Left lung (tissue), 10 donors: Measurements from ENCODE around the gene TMEM61. TPM values are rescaled to one million over a fixed set of nuclear protein-coding genes. Genes with fewer than 3 reads are reported as not detected.
A peak's percentile ranks its signal among the peaks of the same experiment; 100 is the strongest.

Experiments used
- ATAC-seq: fragments of 200-7000 bp; cut with Tn5 transposase; one replicate; pipeline ENCODE4 v1.9.1; 2020; ENCODE audit warnings: moderate library complexity
- DNase-seq, 4 donors: peaks; one replicate each; pipeline ENCODE4 v3.0.0-alpha.2; 2013 to 2020
- H3K27ac ChIP-seq, 2 donors: fragments of 200-600 bp; sonication (generic) in 1 of 2; one replicate each; pipeline versions ENCODE4 v1.5.0 to v1.8.0; 2020 to 2021
- H3K27me3 ChIP-seq, 2 donors: fragments of 200-600 bp; sonication (generic) in 1 of 2; one replicate each; pipeline versions ENCODE4 v1.5.0 to v1.8.0; 2020 to 2021
- H3K36me3 ChIP-seq, 2 donors: fragments of 200-600 bp; sonication (generic) in 1 of 2; one replicate each; pipeline versions ENCODE4 v1.5.0 to v1.8.0; 2020 to 2021
- H3K4me1 ChIP-seq, 2 donors: fragments of 200-600 bp; one replicate each; pipeline ENCODE4 v1.8.0; 2021
- H3K4me3 ChIP-seq, 2 donors: fragments of 200-600 bp; sonication (generic) in 1 of 2; one replicate each; pipeline versions ENCODE4 v1.5.0 to v1.8.0; 2020 to 2021; ENCODE audit warnings: mild to moderate bottlenecking in 1 of 2
- H3K9me3 ChIP-seq, 2 donors: fragments of 200-600 bp; sonication (generic) in 1 of 2; one replicate each; pipeline versions ENCODE4 v1.5.0 to v1.8.0; 2020 to 2021
- intact Hi-C, 2 donors: fragments of 100-400 bp; cut with DNase I; formaldehyde crosslinking; loops; one replicate each; pipeline versions ENCODE4 v1.11.2 to v1.14.2; 2022
- polyA plus RNA-seq, 6 donors: library from polyadenylated mRNA; unstranded; fragments of 120-200 nt; gene quantifications; one replicate each; pipeline ENCODE4 v1.2.1, GENCODE V29; 2013; ENCODE audit not compliant: insufficient read length in 6 of 6
- total RNA-seq, 2 donors: library from RNA; stranded (reverse); fragmentation: NEBNext Ultra II Directional; extraction: Animal tissue kit (Norgen Biotek cat#: 25700); gene quantifications; one replicate each; pipeline ENCODE4 v1.2.1, GENCODE V29; 2021
- TF ChIP-seq, protein P1 (sequence below), 2 donors: fragments of 200-600 bp; sonication (generic) in 1 of 2; IDR thresholded peaks; one replicate each; pipeline versions ENCODE4 v1.5.0 to v1.8.0; 2021; ENCODE audit warnings: antibody characterized with exemption in 2 of 2
- donor health status: DM: no; HTN: yes; CAD: no.
- donor health status: DM: no; HTN: no; CAD: no.

The TMEM61 gene
- total and polyA plus RNA-seq, 8 donors, result 0.20 to 1.6 (median 0.28) TPM

DNA sequence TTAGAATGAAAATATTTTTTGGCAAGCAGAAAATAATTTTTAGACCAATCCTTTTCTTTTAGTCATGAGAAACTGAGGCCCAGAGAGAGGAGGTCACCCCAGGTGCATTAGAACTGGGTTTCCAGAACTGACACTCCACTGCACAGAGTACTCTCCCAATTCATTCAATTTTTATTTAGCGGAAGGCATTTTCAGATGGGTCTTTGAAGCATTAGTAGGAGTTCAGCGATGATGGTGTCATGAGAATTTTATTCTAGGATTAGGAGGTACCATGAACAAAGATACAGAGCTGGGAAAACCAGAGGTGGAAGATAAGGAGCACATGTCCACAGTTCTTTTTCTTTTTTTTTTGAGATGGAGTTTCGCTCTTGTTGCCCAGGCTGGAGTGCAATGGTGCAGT lies 61.2 kb downstream of the TMEM61 start:
- ATAC-seq (no peak), DNase-seq (no peak)
- H3K27ac ChIP-seq, result no peak overlapping the region
- no peaks in the 10 kb centered on the region for H3K36me3 ChIP-seq
- H3K9me3 ChIP-seq, result no peaks in the 10 kb centered on the region
- TF ChIP-seq, protein P1, sequence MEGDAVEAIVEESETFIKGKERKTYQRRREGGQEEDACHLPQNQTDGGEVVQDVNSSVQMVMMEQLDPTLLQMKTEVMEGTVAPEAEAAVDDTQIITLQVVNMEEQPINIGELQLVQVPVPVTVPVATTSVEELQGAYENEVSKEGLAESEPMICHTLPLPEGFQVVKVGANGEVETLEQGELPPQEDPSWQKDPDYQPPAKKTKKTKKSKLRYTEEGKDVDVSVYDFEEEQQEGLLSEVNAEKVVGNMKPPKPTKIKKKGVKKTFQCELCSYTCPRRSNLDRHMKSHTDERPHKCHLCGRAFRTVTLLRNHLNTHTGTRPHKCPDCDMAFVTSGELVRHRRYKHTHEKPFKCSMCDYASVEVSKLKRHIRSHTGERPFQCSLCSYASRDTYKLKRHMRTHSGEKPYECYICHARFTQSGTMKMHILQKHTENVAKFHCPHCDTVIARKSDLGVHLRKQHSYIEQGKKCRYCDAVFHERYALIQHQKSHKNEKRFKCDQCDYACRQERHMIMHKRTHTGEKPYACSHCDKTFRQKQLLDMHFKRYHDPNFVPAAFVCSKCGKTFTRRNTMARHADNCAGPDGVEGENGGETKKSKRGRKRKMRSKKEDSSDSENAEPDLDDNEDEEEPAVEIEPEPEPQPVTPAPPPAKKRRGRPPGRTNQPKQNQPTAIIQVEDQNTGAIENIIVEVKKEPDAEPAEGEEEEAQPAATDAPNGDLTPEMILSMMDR (IDR thresholded peaks at IDR 0.05), result no peak
- H3K4me3 ChIP-seq, result peak overlapping the region in 1 of 2 donors; percentile 50
- peaks cover 17 to 59% of the 10 kb centered on the region in 2 donors for H3K27me3 ChIP-seq
- H3K4me1 ChIP-seq, result peaks cover 0 to 32% of the 10 kb centered on the region in 2 donors
- intact Hi-C loops, result no loop called here

Other genes starting within 250 kb of the TMEM61 start
- gene PARS2, start 216.1 kb upstream of the TMEM61 start, total RNA-seq, result 1 to 10 TPM; 3.9 to 4.4 TPM
- gene PARS2, start 216.1 kb upstream of the TMEM61 start, polyA plus RNA-seq, result 1 to 10 TPM; 5.1 to 6.1 (median 5.5) TPM
- 1 to 10 TPM; 4.8 to 7.7 TPM for gene TTC22, start 179.3 kb upstream of the TMEM61 start, total RNA-seq
- 1 to 10 TPM; 2.9 to 5.1 (median 3.9) TPM for gene TTC22, start 179.3 kb upstream of the TMEM61 start, polyA plus RNA-seq
- gene DHCR24, start 93.4 kb upstream of the TMEM61 start, total RNA-seq, result 100 to 1,000 TPM; 668 to 741 TPM
- gene DHCR24, start 93.4 kb upstream of the TMEM61 start, polyA plus RNA-seq, result 10 to 100 TPM; 30.1 to 64.3 (median 41.7) TPM
- not detected for gene BSND, start 18.3 kb downstream of the TMEM61 start, total RNA-seq
- under 1 TPM in 5 of 6 donors, not detected in 1; 0.03 to 0.06 (median 0.06) TPM for gene BSND, start 18.3 kb downstream of the TMEM61 start, polyA plus RNA-seq
- gene PCSK9, start 58.9 kb downstream of the TMEM61 start, total RNA-seq, result 10 to 100 TPM; 18.7 to 55.0 TPM
- gene PCSK9, start 58.9 kb downstream of the TMEM61 start, polyA plus RNA-seq, result 1 to 10 TPM in 3 of 6 donors, under 1 TPM in 3; 0.63 to 3.1 (median 0.94) TPM
- gene USP24, start 234.7 kb downstream of the TMEM61 start, total RNA-seq, result 10 to 100 TPM; 26.1 to 42.3 TPM
- gene USP24, start 234.7 kb downstream of the TMEM61 start, polyA plus RNA-seq, result 10 to 100 TPM; 45.6 to 63.7 (median 48.6) TPM